ENCODE measurements around the gene POLR1F. TPM values are rescaled to one million over a fixed set of nuclear protein-coding genes. Genes with fewer than 3 reads are reported as not detected.

Gene POLR1F
- total and polyA plus RNA-seq, 2 of the 4 experiments (the other 2 are of a cell fraction), result 6.8 to 16.1 TPM

- H3K14ac ChIP-seq (replicated peaks; ENCODE audit: low read depth, low read length), result no peak overlapping the region
- no TSS peak for BruUV-seq (replicated peaks)
- no peak overlapping the region for H4K91ac ChIP-seq (ENCODE audit: insufficient read depth, low read depth, low read length)
- no peak overlapping the region for H3K4me3 ChIP-seq (ENCODE audit: insufficient read depth, low read depth, low read length)
- no peak overlapping the region for H3K4ac ChIP-seq (ENCODE audit: low read depth, low read length)
- no peak overlapping the region for H3K23ac ChIP-seq (ENCODE audit: low read depth, low read length)
- no peak for DNase-seq
- no peak overlapping the region for H2BK120ac ChIP-seq (ENCODE audit: low read depth, low read length)
- no peak for ATAC-seq (ENCODE audit: low read depth)
- intact Hi-C loops (cut with micrococcal nuclease) (loop anchor here (5.0 to 10.0 kb wide), 3 partner anchors 425 to 1758 kb away; no protein-coding TSS in a partner anchor), dilution Hi-C loops (cut with HindIII; ENCODE audit: low sequenced_read_pairs, unreplicated experiment) (loop anchor here (25.0 kb wide), 1 partner anchor 838 kb away; no protein-coding TSS in a partner anchor), in situ Hi-C loops (cut with MboI; ENCODE audit: low sequenced_read_pairs) (loop anchor here (5.0 to 25.0 kb wide), 3 partner anchors 413 to 848 kb away; no protein-coding TSS in a partner anchor)
- H2BK15ac ChIP-seq (ENCODE audit: low read depth, low read length), result no peak overlapping the region
- H4K8ac ChIP-seq (ENCODE audit: low read depth in 2 of 2, low read length in 2 of 2), result no peak overlapping the region
- no peaks in the 10 kb centered on the region for H3K27me3 ChIP-seq (ENCODE audit: control insufficient read depth, insufficient read depth, low read length)
- no peak overlapping the region for H2AK5ac ChIP-seq (ENCODE audit: low read depth, low read length)
- no peak overlapping the region for H2AFZ ChIP-seq (replicated peaks; ENCODE audit: low read length, poor library complexity)
- no peaks in the 10 kb centered on the region for H3K9me1 ChIP-seq (ENCODE audit: insufficient read depth, low read length)
- H3K79me1 ChIP-seq (ENCODE audit: low read depth in 1 of 2, low read length in 2 of 2), result no peaks in the 10 kb centered on the region
- no peak overlapping the region for H3K4me2 ChIP-seq (ENCODE audit: low read depth, low read length)
- H2BK5ac ChIP-seq (ENCODE audit: low read depth, low read length, poor library complexity, severe bottlenecking), result no peak overlapping the region
- H3K18ac ChIP-seq (ENCODE audit: low read depth, low read length), result no peak overlapping the region
- POLR2A ChIA-PET (ENCODE audit: unreplicated experiment), result no interaction called here
- H3K36me3 ChIP-seq (ENCODE audit: control insufficient read depth, insufficient read depth, low read length), result no peaks in the 10 kb centered on the region
- H3K56ac ChIP-seq (ENCODE audit: extremely low read depth, insufficient read depth, low read length), result no peak overlapping the region
- H2BK20ac ChIP-seq (ENCODE audit: low read depth, low read length), result no peak overlapping the region
- no peaks in the 10 kb centered on the region for H3K9me3 ChIP-seq (ENCODE audit: control insufficient read depth, insufficient read depth, low read length)
- 100% methylated on average over 1 of the region's 4 CpGs; no CpG with 5 or more reads in 1 of the 2 experiments for WGBS, 2 experiments (ENCODE audit: extremely low coverage in 2 of 2, insufficient read length in 1 of 2)
- TF ChIP-seq RFX5 (IDR thresholded peaks at IDR 0.05; ENCODE audit: low read depth, low read length) (no peak), FOS (IDR thresholded peaks at IDR 0.05; ENCODE audit: low read depth, low read length) (no peak), RAD21 (IDR thresholded peaks at IDR 0.05; ENCODE audit: low read length) (no peak), MAFK (IDR thresholded peaks at IDR 0.05; ENCODE audit: low read depth, low read length) (no peak), USF2 (IDR thresholded peaks at IDR 0.05; ENCODE audit: low read depth, low read length) (no peak), NFE2L2 (IDR thresholded peaks at IDR 0.05; ENCODE audit: low read depth, low read length) (no peak), RCOR1 (IDR thresholded peaks at IDR 0.05; ENCODE audit: insufficient replicate concordance, low read length) (no peak), SMC3 (IDR thresholded peaks at IDR 0.05; ENCODE audit: low read depth, low read length) (no peak), MAZ (IDR thresholded peaks at IDR 0.05; ENCODE audit: borderline replicate concordance, low read depth, low read length) (no peak), CHD1 (IDR thresholded peaks at IDR 0.05; ENCODE audit: low read depth, low read length) (no peak), ELK1 (IDR thresholded peaks at IDR 0.05; ENCODE audit: borderline replicate concordance, low read depth, low read length) (no peak), BHLHE40 (IDR thresholded peaks at IDR 0.05; ENCODE audit: low read depth, low read length) (no peak), CEBPB (IDR thresholded peaks at IDR 0.05; ENCODE audit: low read depth, low read length) (no peak), CTCF (conservative IDR thresholded peaks at IDR 0.05; ENCODE audit: low read depth, low read length) (no peak), POLR2A (IDR thresholded peaks at IDR 0.05; ENCODE audit: low read depth, low read length) (no peak), MXI1 (IDR thresholded peaks at IDR 0.05; ENCODE audit: borderline replicate concordance, low read depth, low read length) (no peak)
- no peak overlapping the region for H4K5ac ChIP-seq (ENCODE audit: low read depth, low read length)
- H2AK9ac ChIP-seq (replicated peaks; ENCODE audit: low read depth, low read length, poor library complexity), result no peak overlapping the region
- H4K20me1 ChIP-seq (ENCODE audit: insufficient read depth, low read length), result no peaks in the 10 kb centered on the region
- H3K4me1 ChIP-seq (ENCODE audit: control insufficient read depth, insufficient read depth, low read length), result no peaks in the 10 kb centered on the region
- CTCF ChIA-PET, result interaction anchor here (1.3 kb wide), 1 partner anchor 848 kb away, joined by 3 read pairs; no protein-coding TSS in a partner anchor
- no peak overlapping the region for H3K27ac ChIP-seq (ENCODE audit: insufficient read depth, low read length)
- no peak overlapping the region for H3K9ac ChIP-seq (ENCODE audit: low read depth, low read length)
Measured at GRCh38 chr7:19749658-19750057, 40.8 kb upstream of the POLR1F start.

Data from IMR-90 (cell line).